Neural crest cell (in vitro differentiated cells): ENCODE data around the gene NEU2. TPM values are rescaled to one million over a fixed set of nuclear protein-coding genes. Genes with fewer than 3 reads are reported as not detected.

Source experiments
- DNase-seq: peaks from one replicate; pipeline ENCODE4 v3.0.0; 2021; ENCODE audit warnings: low read depth, mixed read lengths, low spot score
- H3K27ac Mint-ChIP-seq: one replicate; pipeline ENCODE4 v1.8.0; 2021; ENCODE audit warnings: mild to moderate bottlenecking, mixed read lengths; ENCODE audit not compliant: unreplicated experiment
- H3K27me3 Mint-ChIP-seq: 2 replicates; pipeline ENCODE4 v1.8.0; 2021; ENCODE audit warnings: low read depth, mild to moderate bottlenecking, mixed read lengths
- H3K36me3 Mint-ChIP-seq: 2 replicates; pipeline ENCODE4 v1.8.0; 2021; ENCODE audit warnings: low read depth, mild to moderate bottlenecking, mixed read lengths
- H3K4me1 Mint-ChIP-seq: 2 replicates; pipeline ENCODE4 v1.8.0; 2021; ENCODE audit warnings: mixed read lengths
- H3K4me3 Mint-ChIP-seq: one replicate; pipeline ENCODE4 v1.8.0; 2021; ENCODE audit warnings: mild to moderate bottlenecking, mixed read lengths
- H3K9me3 Mint-ChIP-seq: 2 replicates; pipeline ENCODE4 v1.8.0; 2021; ENCODE audit warnings: mixed read lengths
- total RNA-seq: library from RNA; stranded (reverse); gene quantifications from 2 replicates; pipeline ENCODE4 v1.2.1, GENCODE V29; 2021
- TF ChIP-seq, protein P1 (sequence below): fragments of 200-600 bp; sonication (generic); conservative IDR thresholded peaks from 2 replicates; pipeline ENCODE4 v1.5.0; 2021; ENCODE audit warnings: antibody characterized with exemption, mild to moderate bottlenecking

The NEU2 gene
- total RNA-seq, 1 donor from 2014 or later, result not detected

DNA sequence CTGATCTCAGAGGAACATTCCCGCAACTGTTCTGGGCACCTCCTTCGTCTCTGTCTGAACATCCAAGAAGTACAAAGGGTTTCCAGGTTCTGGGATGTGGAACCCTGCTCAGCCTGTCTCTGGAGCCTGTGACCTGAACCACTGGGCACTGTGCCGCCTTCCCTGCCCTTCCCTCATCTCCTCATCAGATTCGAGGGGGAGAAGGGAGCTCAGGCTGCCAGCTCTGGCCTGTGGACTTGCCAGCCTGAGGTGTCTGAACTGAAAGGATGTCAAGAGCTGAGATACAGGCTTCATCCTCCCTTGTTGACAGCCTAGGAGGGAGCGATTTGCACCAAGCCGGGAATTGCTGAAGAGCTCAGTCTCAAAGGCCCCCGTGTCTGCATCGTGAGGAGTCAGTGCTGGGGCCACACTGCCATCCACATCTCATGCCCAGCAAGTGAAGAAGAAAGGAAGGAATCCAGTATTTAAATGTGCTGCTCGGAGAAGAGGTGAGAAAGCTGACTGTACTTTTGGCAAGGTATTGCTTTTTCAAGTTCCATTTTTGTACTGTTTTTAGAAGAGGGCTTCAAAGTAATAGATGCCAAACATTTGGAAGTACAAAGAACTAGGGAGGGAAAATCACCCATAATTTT is 12.6 kb downstream of the NEU2 start:
- no peak for DNase-seq
- Mint-ChIP-seq H3K4me3 (no peak overlapping the region), H3K27me3 (peaks cover 24% of the 10 kb centered on the region), H3K27ac (no peak overlapping the region), H3K36me3 (no peaks in the 10 kb centered on the region), H3K4me1 (no peaks in the 10 kb centered on the region), H3K9me3 (no peaks in the 10 kb centered on the region)
- TF ChIP-seq, protein P1, sequence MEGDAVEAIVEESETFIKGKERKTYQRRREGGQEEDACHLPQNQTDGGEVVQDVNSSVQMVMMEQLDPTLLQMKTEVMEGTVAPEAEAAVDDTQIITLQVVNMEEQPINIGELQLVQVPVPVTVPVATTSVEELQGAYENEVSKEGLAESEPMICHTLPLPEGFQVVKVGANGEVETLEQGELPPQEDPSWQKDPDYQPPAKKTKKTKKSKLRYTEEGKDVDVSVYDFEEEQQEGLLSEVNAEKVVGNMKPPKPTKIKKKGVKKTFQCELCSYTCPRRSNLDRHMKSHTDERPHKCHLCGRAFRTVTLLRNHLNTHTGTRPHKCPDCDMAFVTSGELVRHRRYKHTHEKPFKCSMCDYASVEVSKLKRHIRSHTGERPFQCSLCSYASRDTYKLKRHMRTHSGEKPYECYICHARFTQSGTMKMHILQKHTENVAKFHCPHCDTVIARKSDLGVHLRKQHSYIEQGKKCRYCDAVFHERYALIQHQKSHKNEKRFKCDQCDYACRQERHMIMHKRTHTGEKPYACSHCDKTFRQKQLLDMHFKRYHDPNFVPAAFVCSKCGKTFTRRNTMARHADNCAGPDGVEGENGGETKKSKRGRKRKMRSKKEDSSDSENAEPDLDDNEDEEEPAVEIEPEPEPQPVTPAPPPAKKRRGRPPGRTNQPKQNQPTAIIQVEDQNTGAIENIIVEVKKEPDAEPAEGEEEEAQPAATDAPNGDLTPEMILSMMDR, result no peak

DNA sequence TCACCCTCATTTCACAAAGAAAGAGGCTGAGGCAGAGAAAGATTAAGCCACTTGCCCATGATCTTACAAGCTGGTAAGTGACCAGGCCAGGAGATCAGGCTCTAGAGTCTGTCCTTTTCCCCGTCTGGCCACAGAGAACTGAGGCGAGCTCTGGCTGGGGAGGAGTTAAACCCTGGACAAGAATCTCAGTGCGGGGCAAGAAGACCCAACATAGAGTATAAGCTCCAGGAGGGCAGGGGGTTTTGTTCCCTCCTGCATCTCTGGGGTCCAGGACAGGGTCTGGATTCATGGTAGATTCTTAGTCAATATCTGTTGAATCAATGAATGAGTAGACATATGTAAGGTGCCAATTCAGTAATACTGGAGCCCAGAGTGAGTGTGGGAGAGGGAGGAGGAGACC is 14.7 kb downstream of the NEU2 start:
- peaks cover 45% of the 10 kb centered on the region for H3K27me3 Mint-ChIP-seq
- H3K4me1 Mint-ChIP-seq, result peaks cover 7% of the 10 kb centered on the region
- no peaks in the 10 kb centered on the region for H3K9me3 Mint-ChIP-seq
- H3K4me3 Mint-ChIP-seq, result no peak overlapping the region
- H3K36me3 Mint-ChIP-seq, result no peaks in the 10 kb centered on the region
- no peak for DNase-seq
- no peak overlapping the region for H3K27ac Mint-ChIP-seq
- TF ChIP-seq, protein P1, result no peak

DNA sequence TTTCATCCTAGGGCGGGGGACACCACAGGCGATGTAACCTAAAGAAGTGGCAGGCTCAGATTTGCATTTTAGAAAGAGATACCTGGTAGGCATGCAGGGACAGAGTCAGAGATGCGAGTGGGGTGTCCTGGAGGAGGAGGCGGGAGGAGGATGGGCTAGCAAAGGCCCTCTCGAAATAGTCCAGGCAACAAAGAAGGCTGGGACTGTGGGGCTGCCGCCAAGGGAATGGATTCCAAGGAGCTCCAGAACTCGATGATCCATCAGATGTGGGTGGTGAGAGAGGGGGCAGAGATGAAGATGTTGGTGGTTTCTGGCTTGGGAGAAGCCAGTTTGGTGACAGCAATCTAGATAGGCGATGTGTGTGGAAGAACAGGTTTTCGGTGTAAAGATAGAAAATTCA is 15.2 kb downstream of the NEU2 start:
- Mint-ChIP-seq H3K27ac (no peak overlapping the region), H3K4me3 (no peak overlapping the region), H3K27me3 (peaks cover 49% of the 10 kb centered on the region), H3K36me3 (no peaks in the 10 kb centered on the region), H3K9me3 (no peaks in the 10 kb centered on the region), H3K4me1 (peaks cover 7% of the 10 kb centered on the region)
- no peak for DNase-seq
- TF ChIP-seq, protein P1, result no peak

DNA sequence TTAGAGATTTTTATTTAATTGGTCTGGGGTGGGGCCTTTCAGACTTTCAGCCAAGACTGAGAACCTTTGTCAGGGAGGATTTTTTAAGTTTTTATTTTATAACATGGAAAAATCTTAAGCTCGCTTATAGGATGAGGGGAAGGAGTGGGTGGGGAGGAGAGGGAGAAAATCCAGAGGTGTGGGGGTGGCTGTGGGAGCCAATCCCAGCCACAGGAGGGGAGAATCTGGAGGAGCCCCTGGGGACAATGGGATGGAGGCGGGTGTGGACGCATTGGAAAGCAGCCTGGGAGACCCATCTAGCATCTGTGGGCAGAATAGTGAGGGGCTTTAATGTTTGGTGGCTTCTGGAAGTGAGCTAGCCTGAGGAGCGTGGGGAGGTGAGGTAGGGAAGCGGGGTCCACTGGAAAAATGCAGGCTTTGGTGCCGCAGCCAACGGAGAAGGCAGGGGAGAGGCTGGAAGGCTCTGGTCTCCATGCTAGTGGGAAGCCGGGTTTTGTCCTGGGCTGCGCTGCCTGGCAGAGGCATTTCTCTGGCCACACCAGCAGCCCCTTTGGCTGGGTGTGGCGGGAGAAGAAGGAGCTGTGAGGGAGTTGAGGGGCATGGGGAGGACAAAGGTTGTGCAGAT is 16.2 kb downstream of the NEU2 start:
- Mint-ChIP-seq H3K4me1 (peaks cover 7% of the 10 kb centered on the region), H3K36me3 (no peaks in the 10 kb centered on the region), H3K4me3 (no peak overlapping the region), H3K9me3 (no peaks in the 10 kb centered on the region), H3K27me3 (peaks cover 59% of the 10 kb centered on the region), H3K27ac (no peak overlapping the region)
- DNase-seq, result no peak
- TF ChIP-seq, protein P1, result no peak

DNA sequence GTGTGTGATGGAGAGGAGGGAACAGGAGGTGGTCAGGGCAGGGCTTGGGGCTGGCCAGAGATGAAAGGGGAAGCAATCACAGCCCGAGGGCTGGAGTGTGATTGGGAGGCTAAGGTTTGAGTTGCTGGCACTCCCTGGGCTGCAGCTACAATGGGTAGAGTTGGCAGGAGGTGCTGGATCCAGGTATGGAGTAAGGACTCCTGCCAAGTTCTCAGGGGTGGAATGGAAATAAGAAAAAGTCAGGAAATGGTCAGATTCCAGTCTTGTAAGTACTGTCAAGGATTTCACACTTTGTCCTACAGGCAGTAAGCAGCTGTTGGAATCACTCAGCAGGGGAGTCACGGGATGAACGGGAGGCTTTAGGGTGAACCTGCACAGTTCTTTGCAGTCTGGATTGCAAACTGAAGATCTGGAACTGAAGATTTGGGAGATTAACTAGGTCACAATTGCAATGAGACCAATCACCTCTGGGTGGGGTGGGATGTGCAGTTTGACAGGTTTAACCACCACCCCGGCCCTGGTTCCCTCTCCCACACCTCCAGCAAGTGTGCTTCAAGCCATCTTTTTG is 16.8 kb downstream of the NEU2 start:
- Mint-ChIP-seq H3K4me1 (peaks cover 10% of the 10 kb centered on the region), H3K36me3 (no peaks in the 10 kb centered on the region), H3K4me3 (no peak overlapping the region), H3K27me3 (peaks cover 65% of the 10 kb centered on the region), H3K27ac (no peak overlapping the region), H3K9me3 (no peaks in the 10 kb centered on the region)
- TF ChIP-seq, protein P1, result no peak
- no peak for DNase-seq
